HG03139 (cell line): ENCODE measurements around the gene E2F3.
A peak's percentile ranks its signal among the peaks of the same experiment; 100 is the strongest.

Source experiments
- ATAC-seq: cut with Tn5 transposase; IDR thresholded peaks from one replicate; pipeline ENCODE4 v1.9.1; 2021; ENCODE audit not compliant: unreplicated experiment

The E2F3 gene

GRCh38 chr6:20401205-20402091 lies at the start of gene E2F3:
E2F3 (plus strand) TSS chr6:20401879; CDS start chr6:20402233, 354 bp downstream.
- peak; percentile 81 for ATAC-seq

- ATAC-seq = no peak
These were observed 49.3 kb upstream of the E2F3 start for GRCh38 chr6:20352346-20352745.

- ATAC-seq = no peak
These were observed 48.5 kb upstream of the E2F3 start for GRCh38 chr6:20353134-20353533.

- ATAC-seq = no peak
These were observed 47.3 kb upstream of the E2F3 start for GRCh38 chr6:20354366-20354765.

GRCh38 chr6:20360471-20361119 lies 41.1 kb upstream of the E2F3 start:
- ATAC-seq = no peak

GRCh38 chr6:20362623-20363022 lies 39.1 kb upstream of the E2F3 start:
- ATAC-seq = no peak

- no peak for ATAC-seq
These were observed 37.4 kb upstream of the E2F3 start for GRCh38 chr6:20364327-20364726.

- ATAC-seq = peak; percentile 59
These were observed 36.2 kb upstream of the E2F3 start for GRCh38 chr6:20365456-20365855.

- no peak for ATAC-seq
These were observed 35.4 kb upstream of the E2F3 start for GRCh38 chr6:20366082-20366830.

- ATAC-seq = no peak
These were observed 33.8 kb upstream of the E2F3 start for GRCh38 chr6:20367743-20368485.

GRCh38 chr6:20370393-20370792 lies 31.3 kb upstream of the E2F3 start:
- no peak for ATAC-seq

GRCh38 chr6:20370801-20371200 lies 30.9 kb upstream of the E2F3 start:
- no peak for ATAC-seq

- no peak for ATAC-seq
These were observed 26.2 kb upstream of the E2F3 start for GRCh38 chr6:20375436-20375835.

- ATAC-seq = no peak
These were observed 23.9 kb upstream of the E2F3 start for GRCh38 chr6:20377623-20378265.

- no peak for ATAC-seq
These were observed 22.4 kb upstream of the E2F3 start for GRCh38 chr6:20379231-20379630.

- ATAC-seq = no peak
These were observed 15.5 kb upstream of the E2F3 start for GRCh38 chr6:20386218-20386617.

- ATAC-seq = no peak
These were observed 12.6 kb upstream of the E2F3 start for GRCh38 chr6:20389066-20389465.

- no peak for ATAC-seq
These were observed 8.4 kb upstream of the E2F3 start for GRCh38 chr6:20393297-20393696.

- no peak for ATAC-seq
These were observed 2.2 kb upstream of the E2F3 start for GRCh38 chr6:20399518-20399917.

- no peak for ATAC-seq
These were observed 1.0 kb upstream of the E2F3 start for GRCh38 chr6:20400456-20401204.
